Measurements from ENCODE around the gene ZIC1.

The ZIC1 gene

GRCh38 chr3:147418808-147419701 lies 9.9 kb downstream of the ZIC1 start:
- peaks cover 100% of the 10 kb centered on the region for H3K27me3 ChIP-seq (ENCODE audit: insufficient read depth, poor library complexity, severe bottlenecking)
- no peaks in the 10 kb centered on the region for H3K36me3 ChIP-seq (ENCODE audit: low read depth)
- DNase-seq (ENCODE audit: low spot score) (no peak), ATAC-seq (ENCODE audit: low read depth) (no peak)
- no peaks in the 10 kb centered on the region for H3K9me3 ChIP-seq (ENCODE audit: severe bottlenecking)
- TF ChIP-seq CTCF (IDR thresholded peaks at IDR 0.05; ENCODE audit: poor library complexity, severe bottlenecking), result no peak
- no peak overlapping the region for H3K4me3 ChIP-seq (ENCODE audit: severe bottlenecking)
- no peak overlapping the region for H3K27ac ChIP-seq (ENCODE audit: poor library complexity, severe bottlenecking)
- H3K4me1 ChIP-seq (ENCODE audit: insufficient read depth, poor library complexity, severe bottlenecking), result no peaks in the 10 kb centered on the region

GRCh38 chr3:147419781-147420224 lies 10.6 kb downstream of the ZIC1 start:
- ATAC-seq (ENCODE audit: low read depth) (no peak), DNase-seq (ENCODE audit: low spot score) (no peak)
- Histone ChIP-seq H3K9me3 (ENCODE audit: severe bottlenecking) (no peaks in the 10 kb centered on the region), H3K4me3 (ENCODE audit: severe bottlenecking) (no peak overlapping the region), H3K4me1 (ENCODE audit: insufficient read depth, poor library complexity, severe bottlenecking) (no peaks in the 10 kb centered on the region), H3K36me3 (ENCODE audit: low read depth) (no peaks in the 10 kb centered on the region), H3K27me3 (ENCODE audit: insufficient read depth, poor library complexity, severe bottlenecking) (peaks cover 100% of the 10 kb centered on the region), H3K27ac (ENCODE audit: poor library complexity, severe bottlenecking) (no peak overlapping the region)
- no peak for TF ChIP-seq CTCF (IDR thresholded peaks at IDR 0.05; ENCODE audit: poor library complexity, severe bottlenecking)

DNA sequence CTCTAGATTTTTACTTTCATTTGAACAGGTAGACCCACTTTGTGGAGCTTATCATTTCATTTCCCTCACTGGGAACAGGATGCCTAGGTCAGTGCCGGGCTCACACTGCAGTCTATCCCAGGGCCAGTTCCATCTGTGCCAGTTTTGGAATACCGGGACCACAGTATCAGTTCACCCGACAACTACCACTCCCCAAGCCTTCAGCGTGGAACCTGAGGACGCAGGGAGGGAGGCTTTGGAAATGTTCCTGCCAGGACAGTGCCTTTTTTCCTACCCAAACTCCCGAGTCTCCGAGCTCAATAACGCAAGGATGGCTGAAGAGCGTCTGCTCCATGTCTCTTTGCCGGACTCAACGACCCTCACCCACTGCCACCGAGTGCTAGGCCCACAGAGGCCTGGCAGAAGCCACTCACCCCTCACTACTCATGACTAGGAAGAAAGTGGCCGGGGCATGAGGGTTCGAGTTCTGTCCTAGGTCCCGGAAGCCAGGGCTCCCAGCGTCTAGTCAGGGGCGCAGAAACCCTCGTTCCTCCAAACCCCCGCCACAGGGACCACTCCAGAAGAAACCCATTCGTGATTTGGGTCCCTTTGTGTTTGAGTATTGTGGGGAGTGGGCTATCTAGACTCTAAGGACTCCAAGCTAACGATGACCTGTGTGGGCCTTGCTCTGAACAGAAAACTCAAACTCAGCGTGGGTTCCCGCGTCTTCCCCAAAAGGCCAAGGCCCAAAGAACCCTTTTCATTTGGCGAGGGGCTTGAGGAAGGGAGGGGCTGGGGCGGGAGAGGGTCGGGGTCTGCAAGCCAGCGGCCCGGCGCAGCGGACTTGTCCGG lies 11.4 kb downstream of the ZIC1 start:
- DNase-seq (ENCODE audit: low spot score), result no peak
- H3K9me3 ChIP-seq (ENCODE audit: severe bottlenecking), result no peaks in the 10 kb centered on the region
- H3K4me3 ChIP-seq (ENCODE audit: severe bottlenecking), result no peak overlapping the region
- H3K36me3 ChIP-seq (ENCODE audit: low read depth), result no peaks in the 10 kb centered on the region
- H3K27ac ChIP-seq (ENCODE audit: poor library complexity, severe bottlenecking), result no peak overlapping the region
- H3K4me1 ChIP-seq (ENCODE audit: insufficient read depth, poor library complexity, severe bottlenecking), result no peaks in the 10 kb centered on the region
- H3K27me3 ChIP-seq (ENCODE audit: insufficient read depth, poor library complexity, severe bottlenecking), result peaks cover 100% of the 10 kb centered on the region
- no peak for ATAC-seq (ENCODE audit: low read depth)
- TF ChIP-seq CTCF (IDR thresholded peaks at IDR 0.05; ENCODE audit: poor library complexity, severe bottlenecking), result no peak

DNA sequence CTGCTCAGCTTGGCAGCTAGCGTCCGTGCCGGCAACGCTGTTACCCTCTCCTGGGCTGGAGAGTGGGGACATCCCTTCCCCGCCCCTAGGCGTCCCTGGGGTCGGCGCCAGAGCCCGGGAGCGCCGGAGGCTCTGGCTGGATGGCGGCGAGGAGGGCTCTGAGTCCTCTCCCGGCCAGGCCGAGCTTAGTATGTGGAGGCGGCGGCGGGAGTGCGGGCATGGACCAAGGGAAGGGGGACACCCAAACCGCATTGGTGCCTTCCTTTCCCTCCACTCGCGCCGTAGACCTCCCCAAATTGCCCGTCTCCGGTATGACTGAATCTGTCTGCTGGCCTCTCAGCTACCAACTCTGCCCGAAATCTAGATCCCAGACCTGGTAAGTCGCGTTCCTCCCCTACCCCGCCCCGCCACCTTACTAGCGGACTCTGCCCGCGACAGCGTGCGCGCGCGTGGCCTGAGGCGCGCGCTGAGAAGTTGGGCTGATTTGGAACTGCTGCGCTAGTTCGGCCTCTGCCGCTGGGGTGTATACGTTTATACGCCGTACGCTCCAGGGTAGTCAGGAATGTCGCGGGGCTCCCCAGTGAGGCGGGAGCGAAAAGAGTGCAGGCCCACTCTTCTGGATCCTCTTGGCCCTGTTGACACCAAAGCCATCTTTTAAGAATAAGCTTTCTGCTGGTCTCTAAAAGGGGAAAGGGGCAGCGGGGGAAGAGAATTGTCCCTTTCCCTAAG lies 12.2 kb downstream of the ZIC1 start:
- H3K4me3 ChIP-seq (ENCODE audit: severe bottlenecking), result no peak overlapping the region
- no peak for DNase-seq (ENCODE audit: low spot score)
- no peak for TF ChIP-seq CTCF (IDR thresholded peaks at IDR 0.05; ENCODE audit: poor library complexity, severe bottlenecking)
- H3K36me3 ChIP-seq (ENCODE audit: low read depth), result no peaks in the 10 kb centered on the region
- H3K27me3 ChIP-seq (ENCODE audit: insufficient read depth, poor library complexity, severe bottlenecking), result peaks cover 100% of the 10 kb centered on the region
- no peaks in the 10 kb centered on the region for H3K4me1 ChIP-seq (ENCODE audit: insufficient read depth, poor library complexity, severe bottlenecking)
- H3K9me3 ChIP-seq (ENCODE audit: severe bottlenecking), result no peaks in the 10 kb centered on the region
- no peak overlapping the region for H3K27ac ChIP-seq (ENCODE audit: poor library complexity, severe bottlenecking)
- no peak for ATAC-seq (ENCODE audit: low read depth)

Data from RWPE2 (cell line).